COLO668 (cell line): Measurements from ENCODE around the gene GPHB5.

ENCODE experiments used
- DNase-seq: peaks from one replicate; lab custom pipeline; 2025; ENCODE audit not compliant: unreplicated experiment; lab: John Stamatoyannopoulos, UW

Gene GPHB5

GRCh38 chr14:63267171-63267570 is 51.6 kb downstream of the GPHB5 start:
- no peak for DNase-seq

- no peak for DNase-seq
Observed at GRCh38 chr14:63266106-63266505, 52.6 kb downstream of the GPHB5 start.
